ENCODE data around the gene PAPSS2.

The PAPSS2 gene

DNA sequence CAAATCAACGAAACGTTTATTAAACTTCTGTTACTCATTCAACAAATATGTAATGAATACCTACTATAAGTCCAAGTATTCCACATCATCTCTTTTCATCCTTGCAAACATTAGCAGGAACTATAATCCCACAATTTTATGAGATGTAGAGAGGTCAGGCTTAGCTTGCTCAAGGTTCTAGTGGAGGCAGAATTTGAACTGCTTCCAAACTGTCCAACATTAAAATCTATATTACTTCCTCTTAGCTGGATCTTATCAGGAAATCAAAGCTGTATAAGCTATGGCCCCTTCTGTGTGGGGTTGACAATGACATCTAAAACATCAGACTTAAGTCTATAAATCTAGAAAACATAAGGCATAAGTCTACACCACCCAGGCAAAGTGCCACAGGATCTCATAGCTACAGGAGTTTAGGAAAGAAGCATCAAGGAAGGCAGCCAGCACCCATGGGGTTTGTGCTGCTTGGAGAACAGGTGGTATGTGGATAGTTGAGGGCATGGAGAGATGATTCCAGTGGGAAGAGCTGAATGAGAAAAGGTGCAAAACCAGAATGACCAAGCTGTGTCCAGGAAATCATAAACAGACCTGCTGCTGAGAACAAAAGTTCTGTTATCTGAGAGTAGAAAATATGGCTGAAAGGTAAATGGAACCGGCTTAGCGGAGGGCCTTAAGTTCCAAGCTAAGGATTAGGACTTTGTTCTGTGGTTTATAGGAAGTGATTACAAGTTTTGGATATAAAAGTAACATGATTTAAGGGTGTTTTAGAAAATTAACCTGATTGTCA is 34.5 kb downstream of the PAPSS2 start:
- no peak for DNase-seq (ENCODE audit: low spot score)
- Histone ChIP-seq H3K4me3 (no peak overlapping the region), H3K27ac (no peak overlapping the region)
- TF ChIP-seq, protein P1, sequence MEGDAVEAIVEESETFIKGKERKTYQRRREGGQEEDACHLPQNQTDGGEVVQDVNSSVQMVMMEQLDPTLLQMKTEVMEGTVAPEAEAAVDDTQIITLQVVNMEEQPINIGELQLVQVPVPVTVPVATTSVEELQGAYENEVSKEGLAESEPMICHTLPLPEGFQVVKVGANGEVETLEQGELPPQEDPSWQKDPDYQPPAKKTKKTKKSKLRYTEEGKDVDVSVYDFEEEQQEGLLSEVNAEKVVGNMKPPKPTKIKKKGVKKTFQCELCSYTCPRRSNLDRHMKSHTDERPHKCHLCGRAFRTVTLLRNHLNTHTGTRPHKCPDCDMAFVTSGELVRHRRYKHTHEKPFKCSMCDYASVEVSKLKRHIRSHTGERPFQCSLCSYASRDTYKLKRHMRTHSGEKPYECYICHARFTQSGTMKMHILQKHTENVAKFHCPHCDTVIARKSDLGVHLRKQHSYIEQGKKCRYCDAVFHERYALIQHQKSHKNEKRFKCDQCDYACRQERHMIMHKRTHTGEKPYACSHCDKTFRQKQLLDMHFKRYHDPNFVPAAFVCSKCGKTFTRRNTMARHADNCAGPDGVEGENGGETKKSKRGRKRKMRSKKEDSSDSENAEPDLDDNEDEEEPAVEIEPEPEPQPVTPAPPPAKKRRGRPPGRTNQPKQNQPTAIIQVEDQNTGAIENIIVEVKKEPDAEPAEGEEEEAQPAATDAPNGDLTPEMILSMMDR (IDR thresholded peaks at IDR 0.05) = no peak

DNA sequence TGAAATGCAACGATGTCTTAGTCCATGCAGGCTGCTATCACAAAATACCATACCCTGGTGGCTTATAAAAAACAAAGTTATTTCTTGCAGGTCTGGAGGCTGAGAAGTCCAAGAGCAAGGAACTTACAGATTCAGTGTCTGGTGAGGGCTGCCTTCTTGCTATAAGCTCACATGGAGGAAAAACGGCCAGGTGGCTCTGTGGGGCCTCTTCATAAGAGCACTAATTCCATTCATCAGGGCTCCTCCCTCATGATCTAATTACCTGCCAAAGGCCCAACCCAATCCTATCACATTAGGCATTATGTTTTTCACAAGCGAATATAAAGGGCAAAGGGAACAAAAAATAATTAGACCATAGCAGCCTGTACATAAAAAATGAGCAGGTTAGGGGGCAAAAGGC is 35.4 kb downstream of the PAPSS2 start:
- Histone ChIP-seq H3K4me3 (no peak overlapping the region), H3K27ac (no peak overlapping the region)
- DNase-seq (ENCODE audit: low spot score) = no peak
- TF ChIP-seq, protein P1 (IDR thresholded peaks at IDR 0.05) = no peak

DNA sequence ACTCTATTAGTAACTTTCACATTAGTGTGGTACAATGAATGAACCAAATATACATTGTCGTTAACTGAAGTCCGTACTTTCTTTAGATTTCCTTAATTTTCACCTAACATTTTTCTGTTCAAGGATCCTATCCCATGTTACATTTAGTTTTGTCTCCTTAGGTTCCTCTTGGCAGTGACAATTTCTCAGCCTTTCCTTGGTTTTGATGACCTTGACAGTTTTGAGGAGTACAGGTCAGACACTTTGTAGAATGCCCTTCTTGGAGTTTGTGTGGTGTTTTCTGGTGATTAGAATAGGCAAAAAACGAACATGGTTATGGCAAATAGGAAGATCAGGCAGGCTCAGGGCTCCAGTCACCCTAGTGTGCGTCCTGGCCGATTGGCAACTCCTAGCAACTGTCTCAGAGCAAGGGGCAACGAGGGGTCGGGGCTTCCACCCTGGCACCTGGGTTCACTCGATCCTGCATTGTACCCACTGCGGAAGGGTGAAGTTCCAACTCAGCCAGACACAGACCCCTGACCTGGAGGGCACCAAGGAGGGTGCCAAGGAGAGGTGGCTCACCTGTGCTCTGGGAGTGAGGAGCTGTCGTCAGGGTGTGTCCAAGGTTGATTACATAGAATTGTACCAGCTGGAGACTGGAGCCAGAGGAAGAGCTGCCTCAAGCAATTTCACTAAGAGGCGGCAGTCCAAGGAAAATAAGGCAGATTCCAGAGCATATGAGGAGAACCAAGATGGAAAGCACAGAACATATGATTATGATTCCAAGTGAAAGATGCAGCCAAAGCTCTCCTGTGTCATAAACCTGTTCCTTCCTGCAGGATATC is 37.5 kb downstream of the PAPSS2 start:
- Histone ChIP-seq H3K4me3 (no peak overlapping the region), H3K27ac (no peak overlapping the region)
- TF ChIP-seq, protein P1 (IDR thresholded peaks at IDR 0.05) = no peak
- DNase-seq (ENCODE audit: low spot score) = no peak

DNA sequence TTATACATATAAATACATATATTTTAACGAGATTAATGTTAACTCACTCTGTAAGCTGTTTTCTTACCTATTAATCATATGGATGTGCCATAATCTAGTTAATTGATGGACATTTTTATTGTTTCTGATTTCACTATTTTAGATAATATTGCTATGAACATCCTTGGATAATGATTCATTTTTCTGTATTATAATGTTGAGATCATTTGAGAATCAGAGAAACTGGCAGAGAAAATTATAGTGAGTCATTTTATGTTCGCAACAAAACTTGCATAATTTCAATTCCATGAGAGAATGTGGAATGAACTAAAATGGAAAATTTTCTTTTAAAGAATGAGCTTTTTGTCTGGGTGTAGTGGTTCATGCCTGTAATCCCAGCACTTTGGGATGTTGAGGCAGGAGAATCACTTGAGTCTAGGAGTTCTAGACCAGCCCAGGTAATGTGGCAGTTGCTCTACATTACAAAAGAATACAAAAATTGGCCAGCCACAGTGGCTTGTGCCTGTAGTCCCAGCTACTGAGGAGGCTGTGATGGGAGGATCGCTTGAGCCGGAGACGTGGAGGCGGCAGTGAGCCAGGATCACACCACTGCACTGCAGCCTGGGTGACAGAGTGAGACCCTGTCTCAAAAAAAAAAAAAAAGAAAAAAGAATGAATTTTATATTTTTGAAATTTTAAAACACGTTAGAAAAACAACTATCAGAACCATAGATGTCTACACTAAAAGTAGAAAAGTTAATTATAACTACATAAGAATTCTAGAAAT is 40.5 kb downstream of the PAPSS2 start:
- DNase-seq (ENCODE audit: low spot score) = no peak
- H3K27ac ChIP-seq = peak overlapping the region in 1 of 2 donors; percentile 66
- no peak overlapping the region for H3K4me3 ChIP-seq
- TF ChIP-seq, protein P1 (IDR thresholded peaks at IDR 0.05) = no peak

DNA sequence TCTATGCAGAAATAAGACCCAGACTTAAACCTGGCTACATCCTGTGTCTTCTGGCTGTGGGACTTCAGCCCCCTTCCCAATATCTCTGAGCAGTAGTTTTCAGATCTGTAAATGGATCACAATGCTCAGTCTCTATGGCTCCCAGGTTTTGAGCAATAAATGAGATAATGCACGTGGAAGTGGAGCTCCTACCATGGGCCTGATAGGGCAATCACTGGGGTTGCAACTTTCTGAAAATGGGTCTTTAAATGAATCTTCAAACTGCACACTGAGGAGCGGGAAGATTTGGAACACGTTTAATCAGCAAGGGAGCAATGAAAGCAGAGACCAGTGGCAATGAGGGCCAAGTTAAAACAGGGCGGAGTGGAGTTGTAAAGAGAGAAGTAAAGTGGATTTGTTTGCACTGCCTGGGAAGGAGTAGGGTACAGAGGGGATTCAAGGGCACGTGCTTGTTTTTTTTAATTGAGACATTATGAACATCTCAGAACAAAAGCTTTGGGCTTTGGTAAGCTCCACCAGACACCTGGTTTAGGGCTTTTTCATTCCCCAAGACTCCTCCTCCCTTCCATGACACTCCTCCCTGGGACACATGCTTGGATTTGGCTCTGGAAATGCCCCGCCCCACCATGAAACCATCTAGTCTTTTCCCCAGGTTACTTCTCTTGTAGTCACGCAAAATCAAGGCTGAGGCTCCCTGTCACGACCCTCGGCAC is 42.7 kb downstream of the PAPSS2 start:
- H3K27ac ChIP-seq = peak overlapping the region in 1 of 2 donors; percentile 0
- DNase-seq (ENCODE audit: low spot score) = no peak
- TF ChIP-seq, protein P1 (IDR thresholded peaks at IDR 0.05) = no peak
- H3K4me3 ChIP-seq = no peak overlapping the region

DNA sequence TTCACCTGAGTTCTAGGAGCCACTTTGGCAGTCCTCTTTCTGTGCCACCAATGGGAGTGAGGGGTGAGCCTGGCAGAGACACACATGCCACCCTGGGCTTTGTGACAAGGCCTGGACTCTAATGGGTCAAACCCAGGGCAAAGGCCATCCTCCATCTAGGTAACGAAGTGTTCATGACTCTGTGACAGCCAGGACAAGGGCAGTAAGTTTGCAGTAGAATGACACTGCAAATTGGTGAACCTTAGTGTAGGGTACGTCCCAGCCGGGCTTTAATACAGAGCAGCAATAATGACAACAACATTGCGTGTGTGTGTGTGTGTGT is 43.3 kb downstream of the PAPSS2 start:
- TF ChIP-seq, protein P1 (IDR thresholded peaks at IDR 0.05) = no peak
- H3K27ac ChIP-seq = peak overlapping the region in 1 of 2 donors; percentile 0
- no peak overlapping the region for H3K4me3 ChIP-seq
- no peak for DNase-seq (ENCODE audit: low spot score)
